ENCODE results near the gene CCDC85C.
A peak's percentile ranks its signal among the peaks of the same experiment; 100 is the strongest.

CCDC85C gene

DNA sequence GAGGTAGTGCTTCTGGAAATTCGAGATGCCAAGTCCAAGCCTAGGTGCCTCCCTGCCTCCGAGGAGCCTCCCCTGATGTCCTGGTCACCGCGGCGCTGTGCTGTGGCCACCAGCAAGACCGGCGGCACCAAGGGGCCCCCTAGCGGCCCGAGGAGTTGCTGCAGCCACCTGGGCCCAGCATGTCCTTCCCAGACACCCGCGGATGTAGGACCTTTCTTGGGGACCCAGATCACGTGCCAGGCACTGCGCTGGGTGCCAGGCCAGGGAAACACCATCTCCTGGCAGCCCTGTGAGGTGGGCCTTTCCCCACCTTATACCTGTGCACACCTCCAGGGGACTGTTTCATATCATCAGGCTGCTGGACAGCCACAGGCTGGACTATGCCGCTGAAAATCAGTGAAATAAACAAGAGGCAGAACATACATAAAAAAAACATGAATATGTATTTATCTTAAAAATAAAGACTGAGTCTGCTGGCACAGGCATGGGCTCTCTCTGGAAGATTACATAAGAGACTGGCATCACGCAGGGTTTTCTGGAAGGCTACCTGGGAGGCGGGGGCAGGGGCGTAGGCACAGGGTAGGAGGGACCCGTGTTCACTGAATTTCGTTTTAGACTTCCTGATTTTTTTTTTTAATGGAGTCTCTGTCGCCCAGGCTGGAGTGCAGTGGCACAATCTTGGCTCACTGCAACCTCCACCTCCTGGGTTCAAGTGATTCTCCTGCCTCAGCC is 25.0 kb upstream of the CCDC85C start:
- DNase-seq (ENCODE audit: low spot score): peak; percentile 71

GRCh38 chr14:99627510-99628381 is 23.7 kb upstream of the CCDC85C start:
- DNase-seq (ENCODE audit: low spot score): no peak

DNA sequence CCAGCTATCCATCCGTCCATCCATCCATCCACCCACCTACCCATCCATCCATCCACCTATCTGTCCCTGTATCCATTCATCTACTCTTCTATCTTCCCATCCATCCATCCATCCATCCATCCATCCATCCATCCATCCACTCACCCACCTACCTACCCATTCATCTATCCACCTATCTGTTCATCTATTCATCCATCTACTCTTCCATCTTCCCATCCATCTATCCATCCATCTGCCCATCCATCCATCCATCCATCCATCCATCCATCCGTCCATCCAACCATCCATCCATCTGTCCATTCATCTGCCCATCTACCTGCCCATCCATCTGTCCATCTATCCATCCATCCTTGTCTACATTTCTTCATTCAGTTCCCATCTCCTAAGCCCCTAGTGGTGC is 23.1 kb upstream of the CCDC85C start:
- DNase-seq (ENCODE audit: low spot score): no peak

DNA sequence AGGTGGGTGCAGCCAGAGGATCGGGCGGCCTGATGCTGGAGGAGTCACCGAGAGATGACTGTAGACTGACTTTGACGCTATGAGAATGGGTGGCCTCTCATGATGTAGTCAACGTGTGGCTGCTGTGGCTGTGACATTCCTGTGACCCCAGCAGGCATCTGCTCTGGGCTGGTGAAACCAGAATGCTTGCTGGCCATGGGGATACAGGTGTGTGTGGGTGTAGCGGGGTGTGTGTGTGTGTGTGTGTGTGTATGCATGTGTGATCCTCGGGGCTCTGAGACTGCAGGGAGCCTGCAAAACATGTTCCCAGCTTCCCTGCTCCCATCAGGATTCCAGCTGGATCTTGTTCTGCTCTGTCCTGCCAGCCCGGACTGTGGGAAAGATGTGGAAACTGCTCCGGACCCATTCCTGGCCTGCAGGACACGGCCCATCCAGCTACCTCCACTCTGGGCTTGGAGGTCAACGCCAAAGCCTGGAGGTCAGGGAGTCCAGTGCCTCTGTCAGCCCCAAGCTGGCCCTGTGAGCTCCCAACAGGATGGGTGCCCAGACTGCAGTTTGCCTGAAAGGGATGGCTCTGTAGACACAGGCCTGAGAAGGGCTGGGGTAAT is 22.1 kb upstream of the CCDC85C start:
- no peak for DNase-seq (ENCODE audit: low spot score)

GRCh38 chr14:99625476-99625875 is 21.5 kb upstream of the CCDC85C start:
- no peak for DNase-seq (ENCODE audit: low spot score)

GRCh38 chr14:99624971-99625370 is 21.0 kb upstream of the CCDC85C start:
- DNase-seq (ENCODE audit: low spot score): no peak

GRCh38 chr14:99624024-99624423 is 20.0 kb upstream of the CCDC85C start:
- no peak for DNase-seq (ENCODE audit: low spot score)

DNA sequence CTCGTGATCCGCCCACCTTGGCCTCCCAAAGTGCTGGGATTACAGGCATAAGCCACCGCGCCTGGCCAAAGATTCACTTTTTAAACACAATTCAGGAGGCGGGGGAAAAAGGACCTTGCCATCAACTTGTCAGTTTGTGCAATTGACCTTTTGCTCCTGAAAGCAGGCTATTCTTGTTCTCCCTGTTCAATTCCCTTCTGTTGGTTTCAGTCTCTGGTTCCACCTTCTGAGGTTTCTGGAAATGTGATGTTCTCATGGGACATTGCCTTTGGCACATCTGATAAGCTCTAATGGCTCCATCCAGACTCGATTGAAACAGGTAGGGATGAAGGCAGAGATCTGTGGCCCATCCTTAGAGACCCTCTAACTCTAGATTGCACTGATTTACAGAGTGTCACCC is 17.9 kb upstream of the CCDC85C start:
- DNase-seq (ENCODE audit: low spot score): no peak

- DNase-seq (ENCODE audit: low spot score): no peak
Observed at GRCh38 chr14:99619835-99620834, 16.1 kb upstream of the CCDC85C start.

DNA sequence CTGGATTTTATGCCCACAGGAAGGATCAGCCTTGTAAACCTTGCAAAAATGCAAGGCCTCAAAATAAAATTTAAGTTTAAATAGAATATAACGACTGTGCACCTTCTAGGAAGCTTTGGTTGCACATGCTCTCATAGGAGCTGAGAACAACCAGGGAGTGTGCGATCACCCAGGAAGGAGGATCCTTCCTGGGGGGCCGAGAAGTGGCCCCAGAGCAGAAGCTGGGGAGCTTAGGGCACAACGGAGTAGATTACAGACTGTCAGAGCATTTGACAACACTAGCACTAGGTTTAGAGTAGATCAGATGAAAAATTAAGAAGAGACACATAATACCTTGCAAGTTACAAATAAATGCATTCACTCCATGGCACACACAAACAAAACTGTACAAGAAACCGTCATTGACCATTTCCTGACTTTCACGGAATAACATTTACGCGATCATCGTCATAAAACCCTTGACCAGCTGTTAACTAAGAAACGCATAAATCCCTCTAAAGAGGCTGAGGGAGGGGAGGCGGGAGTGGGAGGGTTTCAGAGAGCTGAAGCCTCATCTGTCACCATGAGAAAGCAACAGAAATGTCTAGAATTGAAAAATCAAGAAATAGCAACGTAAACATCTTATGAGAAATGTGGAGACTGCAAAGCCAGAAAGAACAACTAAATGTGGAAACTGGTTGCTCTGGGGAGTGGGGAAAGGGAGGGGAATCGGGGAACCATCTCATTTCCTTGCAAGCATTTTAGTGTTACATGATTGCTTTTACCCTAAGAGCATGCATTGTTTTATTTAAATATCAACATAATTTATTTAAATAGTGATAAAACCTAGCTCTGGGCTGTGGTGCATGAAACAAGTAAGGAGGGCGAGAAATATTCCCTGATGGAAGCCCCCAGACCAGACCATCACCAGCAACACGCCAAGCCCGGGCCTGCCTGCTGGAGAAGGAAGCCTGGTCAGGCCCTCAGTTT is 13.1 kb upstream of the CCDC85C start:
- DNase-seq (ENCODE audit: low spot score): no peak

DNA sequence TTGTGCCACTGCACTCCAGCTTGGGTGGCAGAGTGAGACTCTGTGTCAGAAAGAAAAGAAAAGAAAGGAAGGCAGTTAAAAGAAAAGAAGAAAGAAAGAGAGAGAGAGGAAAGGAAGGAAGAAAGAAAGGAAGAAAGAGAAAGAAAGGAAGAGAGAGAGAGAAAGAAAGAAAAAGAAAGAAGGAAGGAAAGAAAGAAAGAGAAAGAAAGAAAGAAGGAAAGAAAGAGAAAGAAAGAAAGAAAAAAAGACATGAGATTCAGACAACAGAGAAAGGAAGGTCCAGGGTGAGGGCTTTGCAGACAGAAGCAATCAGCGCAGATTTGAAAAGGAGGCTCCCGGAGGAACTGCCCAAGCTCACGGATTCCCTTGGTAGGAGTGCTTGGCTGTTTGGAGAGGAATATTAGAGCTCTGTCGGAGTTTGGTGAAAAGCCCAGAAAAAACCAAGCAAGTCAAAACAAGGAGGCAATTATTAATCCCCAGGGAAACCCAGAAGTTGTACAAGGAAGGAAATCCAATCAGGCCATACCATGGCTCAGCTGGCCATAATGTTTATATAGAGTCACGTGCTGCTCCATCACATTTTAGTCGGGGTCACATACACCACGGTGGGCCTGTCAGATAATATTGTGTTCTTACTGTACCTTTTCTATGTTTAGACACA is 11.6 kb upstream of the CCDC85C start:
- no peak for DNase-seq (ENCODE audit: low spot score)

DNA sequence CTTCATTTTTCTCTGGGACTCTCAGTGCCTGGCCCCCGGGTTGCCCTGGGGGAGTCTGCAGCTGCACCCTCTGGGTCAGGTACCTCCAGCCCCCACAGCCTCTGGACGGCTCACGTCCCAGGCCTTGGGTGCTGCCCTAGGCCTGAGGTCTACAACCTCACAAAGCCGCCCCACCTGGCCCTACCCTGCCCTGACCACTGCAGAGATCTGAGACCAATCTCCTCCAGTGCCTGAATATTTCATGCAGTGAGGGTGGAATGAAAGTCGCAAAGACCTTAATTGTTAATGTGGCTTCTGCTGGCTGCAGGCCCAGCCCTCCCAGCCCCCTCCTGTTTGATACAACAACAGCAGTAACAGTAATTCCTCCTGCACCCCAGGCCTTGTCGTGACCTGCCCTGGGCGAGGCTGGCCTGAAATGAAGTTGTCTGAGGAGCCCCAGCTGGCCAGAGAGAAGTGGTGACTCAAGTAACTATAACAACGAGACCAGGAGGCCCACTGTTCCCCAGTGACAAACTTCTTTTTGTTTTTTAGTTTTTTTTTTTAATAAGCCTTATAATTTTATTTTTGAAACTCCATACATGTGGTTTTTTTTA is 8.8 kb upstream of the CCDC85C start:
- DNase-seq (ENCODE audit: low spot score): no peak

DNA sequence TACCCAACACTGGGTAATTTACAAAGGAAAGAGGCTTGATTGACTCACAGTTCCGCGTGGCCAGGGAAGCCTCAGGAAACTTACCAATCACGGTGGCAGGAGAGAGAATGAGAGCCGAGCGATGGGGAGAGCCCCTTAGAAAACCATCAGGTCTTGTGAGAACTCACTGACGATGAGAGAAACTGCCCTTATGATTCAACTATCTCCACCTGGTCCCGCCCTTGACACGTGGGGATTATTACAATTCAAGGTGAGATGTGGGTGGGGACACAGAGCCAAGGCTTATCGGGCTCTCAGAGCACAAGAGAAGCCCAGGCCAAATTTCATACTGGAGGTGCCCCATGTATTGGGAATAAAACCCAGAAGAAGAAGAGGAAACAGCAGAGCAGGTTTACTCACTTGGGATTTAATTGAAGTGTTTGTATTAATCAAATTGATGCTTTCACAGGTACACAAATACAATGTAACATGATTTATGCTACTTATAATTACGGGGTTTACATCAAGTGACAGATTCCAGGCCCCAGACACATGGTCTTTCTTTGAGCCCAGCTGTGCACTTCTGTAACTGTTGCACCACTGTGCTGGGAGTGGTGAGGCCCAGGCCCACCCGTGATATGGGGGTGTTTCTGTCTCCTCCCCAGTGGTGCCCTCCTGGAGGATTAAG is 8.2 kb upstream of the CCDC85C start:
- no peak for DNase-seq (ENCODE audit: low spot score)

GRCh38 chr14:99611646-99612045 is 7.6 kb upstream of the CCDC85C start:
- no peak for DNase-seq (ENCODE audit: low spot score)

DNA sequence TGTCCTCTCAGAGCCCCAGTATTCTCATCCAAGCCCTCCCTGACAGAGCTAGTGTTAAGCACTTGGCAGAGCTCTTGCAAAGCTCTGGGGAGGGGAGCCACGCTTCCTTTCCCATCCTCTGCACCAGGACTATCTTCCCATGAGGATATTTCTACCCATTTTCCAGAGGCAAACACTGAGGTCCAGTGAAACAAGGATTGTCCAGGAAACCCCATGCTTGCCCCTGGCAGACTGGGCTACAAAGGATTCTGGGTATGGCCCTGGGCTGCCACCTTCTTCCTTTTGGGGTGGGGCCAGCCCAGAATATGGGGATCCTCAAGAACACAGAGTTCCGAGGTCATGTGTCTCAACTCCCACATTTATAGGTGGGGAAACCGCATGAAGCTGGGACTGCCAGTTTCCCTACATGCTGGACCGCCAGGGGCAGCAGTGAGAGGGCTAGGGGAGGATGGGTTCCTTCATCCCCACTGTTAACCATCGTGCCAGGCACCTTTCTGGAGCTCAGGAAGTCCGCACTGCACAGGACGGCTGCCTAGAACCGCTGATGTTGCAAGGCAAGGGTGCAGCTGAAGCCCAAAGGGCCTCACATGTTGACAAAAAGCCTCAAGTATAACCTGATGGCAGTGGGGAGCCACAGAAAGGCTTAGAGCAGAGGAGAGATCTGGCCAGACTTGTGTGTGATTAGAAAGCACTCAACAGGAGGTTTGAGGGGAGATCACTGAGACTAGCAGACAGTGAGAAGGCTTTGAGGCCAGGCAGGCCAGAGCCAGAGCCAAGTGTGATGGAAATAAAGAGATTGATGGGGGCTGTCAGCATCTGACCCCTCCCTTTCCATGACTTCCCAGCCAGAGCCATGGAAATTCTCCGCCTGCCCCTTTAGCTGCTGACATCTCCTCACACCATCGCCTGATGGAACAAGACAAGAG is 5.5 kb upstream of the CCDC85C start:
- no peak for DNase-seq (ENCODE audit: low spot score)

DNA sequence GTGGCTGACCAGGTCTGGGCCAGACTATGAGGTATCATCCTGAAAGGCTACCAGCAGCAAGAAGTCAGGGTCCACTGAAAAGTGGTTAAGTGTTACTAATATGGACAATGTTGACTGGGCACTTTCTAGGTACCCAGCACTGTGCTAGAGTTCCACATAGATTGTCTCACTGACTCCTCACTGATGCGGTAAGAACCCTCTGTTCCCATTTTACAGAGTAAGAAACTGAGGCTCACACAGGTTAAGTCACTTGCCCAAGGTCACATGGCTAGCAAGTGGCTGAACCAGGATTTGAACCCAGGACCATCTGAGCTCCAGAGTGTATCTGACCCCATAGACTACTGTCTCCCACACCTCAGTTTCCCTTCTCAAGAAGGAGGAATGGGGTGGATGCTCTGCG is 4.6 kb upstream of the CCDC85C start:
- no peak for DNase-seq (ENCODE audit: low spot score)

GRCh38 chr14:99606359-99606758 is 2.4 kb upstream of the CCDC85C start:
- no peak for DNase-seq (ENCODE audit: low spot score)
